Sigmoid colon (tissue), 7 donors: ENCODE measurements around the gene TSGA10. TPM values are rescaled to one million over a fixed set of nuclear protein-coding genes. Genes with fewer than 3 reads are reported as not detected.

Source experiments
- DNase-seq: peaks from one replicate; pipeline ENCODE4 v3.0.0-alpha.2; 2019
- H3K27ac ChIP-seq, 4 donors: fragments of 200-600 bp; sonication (generic); one replicate each; pipeline ENCODE4 v1.5.1; 2016 to 2019; ENCODE audit warnings: mild to moderate bottlenecking in 1 of 4
- H3K27me3 ChIP-seq, 3 donors: fragments of 200-600 bp; sonication (generic); one replicate each; pipeline ENCODE4 v1.5.1; 2019; ENCODE audit warnings: mild to moderate bottlenecking in 1 of 3
- H3K36me3 ChIP-seq, 4 donors: fragments of 200-600 bp; sonication (generic); one replicate each; pipeline ENCODE4 v1.5.1; 2016 to 2019
- H3K4me1 ChIP-seq, 4 donors: fragments of 200-600 bp; sonication (generic); one replicate each; pipeline ENCODE4 v1.5.1; 2017 to 2019
- H3K4me3 ChIP-seq, 4 donors: fragments of 200-600 bp; sonication (generic); one replicate each; pipeline ENCODE4 v1.5.1; 2017 to 2019; ENCODE audit warnings: mild to moderate bottlenecking in 2 of 4, moderate library complexity in 1 of 4
- H3K9me3 ChIP-seq, 4 donors: fragments of 200-600 bp in 3 of 4; sonication (generic) in 3 of 4; one replicate each; pipeline versions ENCODE4 v1.5.1 to v1.6.1; 2013 to 2019
- CTCF ChIP-seq, 4 experiments: fragments of 450-650 bp in 3 of 4; fragments of 200-600 bp in 1 of 4; IDR thresholded peaks; one replicate each; pipeline ENCODE4 v1.5.1; 2016 to 2019; ENCODE audit warnings: antibody characterized with exemption in 4 of 4, mild to moderate bottlenecking in 3 of 4, moderate library complexity in 2 of 4
- EP300 ChIP-seq, 4 donors: sonication (generic); formaldehyde crosslinking; IDR thresholded peaks; one replicate each; pipeline ENCODE4 v1.6.1; 2017; ENCODE audit warnings: antibody characterized with exemption in 4 of 4
- POLR2A ChIP-seq, 2 donors: fragments of 450-650 bp; IDR thresholded peaks; one replicate each; pipeline ENCODE4 v1.6.1; 2016; ENCODE audit warnings: antibody characterized with exemption in 2 of 2, mild to moderate bottlenecking in 2 of 2, moderate library complexity in 2 of 2
- POLR2AphosphoS5 ChIP-seq, 4 donors: sonication (generic); formaldehyde crosslinking; IDR thresholded peaks; one replicate each; pipeline ENCODE4 v1.6.1; 2017; ENCODE audit warnings: antibody characterized with exemption in 4 of 4
- WGBS, 2 donors: extraction: QIAGEN DNeasy Blood & Tissue Kit; methylation state at CpG; one replicate each; pipeline ENCODE4 v1.1.7; 2013; 5-methylcytosine and 5-hydroxymethylcytosine counted together
- intact Hi-C: fragments of 100-400 bp; cut with DNase I; formaldehyde crosslinking; loops from one replicate; pipeline ENCODE4 v1.15.1; 2023
- polyA plus RNA-seq, 3 donors: library from polyadenylated mRNA; stranded (reverse); fragments of 200-250 nt; gene quantifications; one replicate each; pipeline ENCODE4 v1.2.3, GENCODE V29; 2013
- total RNA-seq, 4 donors: library from RNA; depleted of rRNA; stranded (reverse); fragments of >200 nt; gene quantifications; one replicate each; pipeline ENCODE4 v1.1.0, GENCODE V29; 2016
- donor health status: healthy with polysubstance abuse.
- donor health status: Bipolar disorder and iron deficiency.
- donor health status: healthy.

The TSGA10 gene
- total and polyA plus RNA-seq, 7 donors = 1.4 to 8.4 (median 2.5) TPM

GRCh38 chr2:99111236-99111635 is 43.5 kb downstream of the TSGA10 start:
- intact Hi-C loops = no loop called here
- no peak overlapping the region for H3K4me3 ChIP-seq
- H3K9me3 ChIP-seq = no peaks in the 10 kb centered on the region
- H3K27ac ChIP-seq = no peak overlapping the region
- TF ChIP-seq CTCF (IDR thresholded peaks at IDR 0.05) = no peak
- TF ChIP-seq POLR2A (IDR thresholded peaks at IDR 0.05) = no peak
- TF ChIP-seq POLR2AphosphoS5 (IDR thresholded peaks at IDR 0.05) = no peak
- no peak for DNase-seq
- peaks cover 0 to 4% (median 0%) of the 10 kb centered on the region in 3 donors for H3K27me3 ChIP-seq
- WGBS, 2 donors = 86 to 90% methylated on average over 2 of the region's 2 CpGs
- H3K4me1 ChIP-seq = no peaks in the 10 kb centered on the region
- no peaks in the 10 kb centered on the region for H3K36me3 ChIP-seq

GRCh38 chr2:99106913-99107312 is 47.8 kb downstream of the TSGA10 start:
- intact Hi-C loops = no loop called here
- H3K27ac ChIP-seq = no peak overlapping the region
- DNase-seq = no peak
- H3K27me3 ChIP-seq = peaks cover 0 to 4% (median 0%) of the 10 kb centered on the region in 3 donors
- H3K36me3 ChIP-seq = no peaks in the 10 kb centered on the region
- no peak overlapping the region for H3K4me3 ChIP-seq
- TF ChIP-seq CTCF (IDR thresholded peaks at IDR 0.05) (no peak), POLR2AphosphoS5 (IDR thresholded peaks at IDR 0.05) (no peak), POLR2A (IDR thresholded peaks at IDR 0.05) (no peak), EP300 (IDR thresholded peaks at IDR 0.05) (no peak)
- H3K4me1 ChIP-seq = no peaks in the 10 kb centered on the region
- H3K9me3 ChIP-seq = no peaks in the 10 kb centered on the region
- WGBS, 2 donors = 60 to 78% methylated on average over 2 of the region's 2 CpGs

- intact Hi-C loops = no loop called here
- H3K9me3 ChIP-seq = no peaks in the 10 kb centered on the region
- 84 to 89% methylated on average over 2 of the region's 2 CpGs for WGBS, 2 donors
- DNase-seq = no peak
- H3K27me3 ChIP-seq = no peaks in the 10 kb centered on the region
- no peak for TF ChIP-seq POLR2AphosphoS5 (IDR thresholded peaks at IDR 0.05)
- TF ChIP-seq CTCF (IDR thresholded peaks at IDR 0.05) = no peak
- TF ChIP-seq EP300 (IDR thresholded peaks at IDR 0.05) = no peak
- TF ChIP-seq POLR2A (IDR thresholded peaks at IDR 0.05) = no peak
- H3K4me3 ChIP-seq = no peak overlapping the region
- no peaks in the 10 kb centered on the region for H3K36me3 ChIP-seq
- no peak overlapping the region for H3K27ac ChIP-seq
- no peaks in the 10 kb centered on the region for H3K4me1 ChIP-seq
Measured at GRCh38 chr2:99104006-99104405, 50.7 kb downstream of the TSGA10 start.

- no peaks in the 10 kb centered on the region for H3K9me3 ChIP-seq
- TF ChIP-seq EP300 (IDR thresholded peaks at IDR 0.05) (no peak), POLR2AphosphoS5 (IDR thresholded peaks at IDR 0.05) (no peak), POLR2A (IDR thresholded peaks at IDR 0.05) (no peak), CTCF (IDR thresholded peaks at IDR 0.05) (no peak)
- whole genome bisulfite sequencing, 2 donors = 44 to 49% methylated on average over 3 of the region's 3 CpGs
- intact Hi-C loops = no loop called here
- no peak overlapping the region for H3K27ac ChIP-seq
- H3K4me1 ChIP-seq = no peaks in the 10 kb centered on the region
- no peak overlapping the region for H3K4me3 ChIP-seq
- no peaks in the 10 kb centered on the region for H3K27me3 ChIP-seq
- no peaks in the 10 kb centered on the region for H3K36me3 ChIP-seq
- DNase-seq = no peak
Measured at GRCh38 chr2:99101697-99102096, 53.0 kb downstream of the TSGA10 start.

- H3K27ac ChIP-seq = no peak overlapping the region
- no peaks in the 10 kb centered on the region for H3K4me1 ChIP-seq
- no peak overlapping the region for H3K4me3 ChIP-seq
- intact Hi-C loops = no loop called here
- 75 to 79% methylated on average over 1 of the region's 1 CpG for WGBS, 2 donors
- TF ChIP-seq EP300 (IDR thresholded peaks at IDR 0.05) (no peak), POLR2AphosphoS5 (IDR thresholded peaks at IDR 0.05) (no peak), POLR2A (IDR thresholded peaks at IDR 0.05) (no peak), CTCF (IDR thresholded peaks at IDR 0.05) (no peak)
- peaks cover 0 to 8% (median 1%) of the 10 kb centered on the region in 4 donors for H3K9me3 ChIP-seq
- DNase-seq = no peak
- H3K36me3 ChIP-seq = no peaks in the 10 kb centered on the region
- no peaks in the 10 kb centered on the region for H3K27me3 ChIP-seq
Measured at GRCh38 chr2:99096728-99097127, 58.0 kb downstream of the TSGA10 start.
